ENCODE measurements around the gene APBA2.

GRCh38 chr15:28888900-28889299 lies 3.1 kb downstream of the APBA2 start:
- no peak for TF ChIP-seq CTCF (IDR thresholded peaks at IDR 0.05; ENCODE audit: low read length)
- TF ChIP-seq EZH2 (IDR thresholded peaks at IDR 0.05; ENCODE audit: borderline replicate concordance, low read length), result no peak

Data from OCI-LY1 (cell line).